A673 (cell line): Measurements from ENCODE around the gene GPALPP1. TPM values are rescaled to one million over a fixed set of nuclear protein-coding genes. Genes with fewer than 3 reads are reported as not detected.

Experiments used
- BruUV-seq: library from RNA; stranded (reverse); fragments of 400-500 nt; replicated peaks from 2 replicates; lab custom pipeline; 2021; lab: Mats Ljungman, UMichigan
- CTCF ChIA-PET: fragments of 300-600 bp; sonication (Branson Sonifier 250); formaldehyde crosslinking; loops from one replicate; lab custom pipeline; 2022; ENCODE audit warnings: antibody characterized with exemption; lab: Charles Lee
- POLR2A ChIA-PET: fragments of 300-600 bp; sonication (Branson Sonifier 250); formaldehyde crosslinking; loops from one replicate; lab custom pipeline; 2022; ENCODE audit warnings: antibody characterized with exemption; ENCODE audit not compliant: low non-redundant PET; lab: Charles Lee
- DNase-seq: peaks from one replicate; pipeline ENCODE4 v3.0.0-alpha.2; 2015; ENCODE audit warnings: low spot score
- H3K27ac ChIP-seq: fragments of 200-600 bp; sonication (generic); 2 replicates; pipeline ENCODE4 v1.5.1; 2016; ENCODE audit warnings: mixed run types, low read depth, mild to moderate bottlenecking, mixed read lengths, antibody characterized with exemption, low read length; ENCODE audit not compliant: poor library complexity, severe bottlenecking
- H3K27me3 ChIP-seq: fragments of 200-600 bp; sonication (generic); replicated peaks from 2 replicates; pipeline ENCODE4 v1.6.1; 2017; ENCODE audit warnings: mixed run types, low read depth, mild to moderate bottlenecking, mixed read lengths, antibody characterized with exemption, low read length; ENCODE audit not compliant: insufficient read depth, poor library complexity
- H3K36me3 ChIP-seq: fragments of 200-600 bp; sonication (generic); 2 replicates; pipeline ENCODE4 v1.6.1; 2016; ENCODE audit warnings: mixed run types, mild to moderate bottlenecking, mixed read lengths, antibody characterized with exemption, low read length; ENCODE audit not compliant: insufficient read depth, poor library complexity, severe bottlenecking
- H3K4me1 ChIP-seq: fragments of 200-600 bp; sonication (generic); 2 replicates; pipeline ENCODE4 v1.6.1; 2017; ENCODE audit warnings: mixed run types, mild to moderate bottlenecking, mixed read lengths, antibody characterized with exemption, low read length; ENCODE audit not compliant: insufficient read depth, poor library complexity, severe bottlenecking
- H3K4me3 ChIP-seq: fragments of 200-600 bp; sonication (generic); 2 replicates; pipeline ENCODE4 v1.5.1; 2016; ENCODE audit warnings: low read depth, mixed run types, mild to moderate bottlenecking, mixed read lengths, low read length; ENCODE audit not compliant: poor library complexity, severe bottlenecking
- H3K9me3 ChIP-seq: fragments of 200-600 bp; sonication (generic); 2 replicates; pipeline ENCODE4 v1.6.1; 2016; ENCODE audit warnings: mixed run types, low read depth, mild to moderate bottlenecking, mixed read lengths, antibody characterized with exemption, low read length; ENCODE audit not compliant: poor library complexity, severe bottlenecking
- CTCF ChIP-seq: fragments of 300-800, 200-600 bp; sonication (generic); conservative IDR thresholded peaks from 2 replicates; pipeline ENCODE4 v1.5.1; 2017; ENCODE audit warnings: low read depth, mild to moderate bottlenecking, antibody characterized with exemption, low read length, moderate library complexity, mixed read lengths
- EZH2 ChIP-seq: fragments of 200-600 bp; sonication (generic); IDR thresholded peaks from 2 replicates; pipeline ENCODE4 v1.6.1; 2017; ENCODE audit warnings: borderline replicate concordance, low read depth, mild to moderate bottlenecking, mixed read lengths, antibody characterized with exemption, low read length; ENCODE audit not compliant: poor library complexity, severe bottlenecking
- intact Hi-C: fragments of 100-400 bp; cut with micrococcal nuclease; formaldehyde crosslinking; loops from one replicate; pipeline ENCODE4 v1.10.0; 2022; ENCODE audit not compliant: unreplicated experiment
- total RNA-seq: library from RNA; stranded (reverse); gene quantifications from 2 replicates; pipeline ENCODE4 v1.2.3, GENCODE V29; 2021

Gene GPALPP1
- total RNA-seq, 1 experiment from 2014 or later = 29.7 TPM

GRCh38 chr13:44952671-44953070 lies 36.7 kb upstream of the GPALPP1 start:
- POLR2A ChIA-PET = no interaction called here
- no peaks in the 10 kb centered on the region for H3K27me3 ChIP-seq
- no peaks in the 10 kb centered on the region for H3K4me1 ChIP-seq
- H3K9me3 ChIP-seq = no peaks in the 10 kb centered on the region
- H3K4me3 ChIP-seq = no peak overlapping the region
- BruUV-seq = no TSS peak
- DNase-seq = no peak
- H3K27ac ChIP-seq = no peak overlapping the region
- CTCF ChIA-PET = no interaction called here
- intact Hi-C loops = no loop called here
- no peaks in the 10 kb centered on the region for H3K36me3 ChIP-seq
- no peak for TF ChIP-seq EZH2
- no peak for TF ChIP-seq CTCF

- peaks cover 2% of the 10 kb centered on the region for H3K36me3 ChIP-seq
- ChIA-PET POLR2A (no interaction called here), CTCF (no interaction called here)
- BruUV-seq = no TSS peak
- H3K27ac ChIP-seq = no peak overlapping the region
- H3K27me3 ChIP-seq = no peaks in the 10 kb centered on the region
- H3K4me1 ChIP-seq = no peaks in the 10 kb centered on the region
- no peak overlapping the region for H3K4me3 ChIP-seq
- no peak for TF ChIP-seq EZH2
- TF ChIP-seq CTCF = no peak
- H3K9me3 ChIP-seq = no peaks in the 10 kb centered on the region
- no peak for DNase-seq
- intact Hi-C loops = no loop called here
Observed at GRCh38 chr13:44954224-44954623, 35.1 kb upstream of the GPALPP1 start.

GRCh38 chr13:44955406-44955805 lies 33.9 kb upstream of the GPALPP1 start:
- ChIA-PET CTCF (no interaction called here), POLR2A (no interaction called here)
- intact Hi-C loops = no loop called here
- Histone ChIP-seq H3K27ac (no peak overlapping the region), H3K9me3 (no peaks in the 10 kb centered on the region), H3K4me1 (no peaks in the 10 kb centered on the region), H3K27me3 (no peaks in the 10 kb centered on the region), H3K4me3 (no peak overlapping the region), H3K36me3 (peaks cover 4% of the 10 kb centered on the region)
- BruUV-seq = no TSS peak
- no peak for TF ChIP-seq CTCF
- no peak for TF ChIP-seq EZH2
- DNase-seq = no peak
